ENCODE data around the gene HLA-DPA1.

The HLA-DPA1 gene

DNA sequence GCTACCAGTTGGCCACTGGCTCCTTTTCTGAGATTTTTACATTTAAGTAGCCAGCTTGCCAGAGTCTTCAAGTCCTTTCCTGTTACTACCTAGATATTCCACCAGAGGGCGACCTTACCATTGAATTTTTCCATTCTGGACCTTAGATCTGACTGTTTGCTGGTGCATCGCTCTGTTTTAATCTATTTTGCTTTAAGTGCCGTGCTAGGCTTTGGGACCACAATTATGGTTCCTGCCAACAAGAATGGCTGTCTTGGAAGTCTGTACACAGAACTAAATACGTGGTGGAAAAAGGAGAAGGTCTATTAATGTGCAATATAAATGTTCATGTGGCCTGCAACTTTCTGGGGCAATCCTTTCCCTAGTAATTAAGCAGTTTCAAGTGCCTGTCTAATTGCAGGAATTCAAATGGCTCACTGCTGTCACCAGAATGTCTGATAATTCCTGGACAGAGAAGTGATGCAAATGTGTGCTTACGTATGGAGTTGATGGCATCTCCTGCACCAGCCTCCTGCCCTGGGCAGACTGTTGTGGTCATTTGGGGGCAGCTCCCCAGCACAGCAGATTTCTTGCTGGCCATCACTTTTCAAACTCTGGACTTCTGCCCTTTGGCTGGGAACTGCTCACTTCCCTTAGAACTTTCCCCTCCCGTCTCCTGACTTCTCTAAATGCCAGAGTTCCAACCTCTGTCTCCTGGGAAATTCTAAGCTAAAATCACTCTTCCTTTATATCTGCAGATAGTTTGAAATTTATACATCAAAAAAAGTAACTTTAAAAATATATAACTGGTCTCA is 58.4 kb downstream of the HLA-DPA1 start:
- DNase-seq = peak; percentile 84
